HG02981 (cell line): ENCODE data around the gene NME8.

Experiments
- ATAC-seq: cut with Tn5 transposase; IDR thresholded peaks from one replicate; pipeline ENCODE4 v1.9.1; 2021; ENCODE audit warnings: mild to moderate bottlenecking, moderate library complexity; ENCODE audit not compliant: unreplicated experiment

Gene NME8

DNA sequence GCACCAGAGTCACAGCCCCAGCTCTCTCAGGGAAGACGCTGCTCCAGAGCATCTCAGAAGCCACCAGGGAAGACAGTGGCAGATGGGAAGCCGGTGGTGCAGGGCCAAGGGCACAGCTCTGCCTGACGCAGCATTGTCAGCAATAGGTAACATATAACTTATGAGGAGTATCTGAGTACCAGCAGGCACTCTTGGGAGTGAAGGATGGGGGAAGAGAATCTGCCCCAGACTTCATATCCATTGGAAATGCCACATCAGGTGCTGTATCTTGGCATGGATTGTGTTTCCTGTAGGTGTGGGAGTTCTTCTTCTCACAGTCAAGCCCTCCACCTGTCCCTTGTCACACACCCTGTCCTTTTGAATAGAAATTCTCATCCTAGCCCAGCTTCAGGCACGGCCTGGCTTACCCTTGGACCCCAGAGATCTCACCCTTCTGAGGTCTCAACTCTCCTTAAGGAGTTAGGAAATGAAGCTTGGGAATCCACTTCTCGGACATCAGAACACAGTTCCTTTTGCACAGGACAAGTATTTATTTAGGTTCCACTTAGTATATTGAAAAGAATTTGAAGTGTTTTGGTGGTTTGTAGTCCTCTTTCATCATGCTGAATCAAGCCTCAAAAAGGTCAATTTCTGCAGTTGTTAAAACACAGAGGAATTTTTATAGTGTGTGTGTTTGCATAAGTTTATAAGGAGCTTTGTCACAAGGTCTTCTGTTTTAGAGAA is 82.0 kb downstream of the NME8 start:
- ATAC-seq, result no peak

DNA sequence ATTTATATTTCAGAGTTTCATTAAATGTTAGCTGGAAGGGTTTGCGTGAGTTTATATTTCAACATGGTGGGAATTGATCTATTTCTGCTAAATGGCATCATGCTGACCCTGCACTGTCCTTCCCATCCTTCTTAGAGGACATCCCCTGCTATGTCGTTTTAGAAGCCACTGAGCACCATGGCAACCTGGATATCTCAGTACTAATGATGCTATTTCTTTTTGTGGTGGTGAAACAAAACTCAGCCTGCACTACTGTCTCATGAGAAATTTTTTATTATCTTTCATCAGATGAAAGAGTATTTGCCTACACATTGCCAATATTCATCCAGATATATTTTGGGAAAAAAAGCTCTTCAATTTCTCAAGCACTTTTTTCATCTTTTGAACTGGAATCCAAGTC is 84.1 kb downstream of the NME8 start:
- ATAC-seq, result no peak

DNA sequence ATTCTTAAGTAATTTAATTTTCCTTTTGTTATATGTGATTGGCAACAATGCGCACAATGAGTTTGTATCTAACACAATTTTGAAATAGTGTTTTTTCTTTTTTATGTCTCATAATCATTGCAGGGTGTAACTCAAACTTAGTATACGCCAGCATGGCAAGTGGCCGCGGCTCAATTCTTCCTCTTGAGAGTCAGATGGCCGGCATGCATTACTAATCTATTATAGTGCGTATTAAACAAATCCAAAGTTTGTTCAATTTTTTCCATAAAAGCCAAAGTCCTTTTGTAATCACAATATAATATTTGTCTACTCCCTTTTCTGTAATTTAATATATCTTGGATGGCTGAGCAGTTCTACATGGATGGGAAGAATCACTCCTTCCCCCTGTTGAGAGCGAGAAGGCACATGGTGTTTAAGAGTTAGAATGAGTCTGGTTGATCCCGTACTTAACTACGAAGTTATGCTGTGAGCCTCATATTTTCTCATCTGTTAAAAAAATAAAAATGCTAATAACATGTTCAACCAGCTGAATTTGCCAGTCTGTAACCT is 84.7 kb downstream of the NME8 start:
- ATAC-seq, result no peak

DNA sequence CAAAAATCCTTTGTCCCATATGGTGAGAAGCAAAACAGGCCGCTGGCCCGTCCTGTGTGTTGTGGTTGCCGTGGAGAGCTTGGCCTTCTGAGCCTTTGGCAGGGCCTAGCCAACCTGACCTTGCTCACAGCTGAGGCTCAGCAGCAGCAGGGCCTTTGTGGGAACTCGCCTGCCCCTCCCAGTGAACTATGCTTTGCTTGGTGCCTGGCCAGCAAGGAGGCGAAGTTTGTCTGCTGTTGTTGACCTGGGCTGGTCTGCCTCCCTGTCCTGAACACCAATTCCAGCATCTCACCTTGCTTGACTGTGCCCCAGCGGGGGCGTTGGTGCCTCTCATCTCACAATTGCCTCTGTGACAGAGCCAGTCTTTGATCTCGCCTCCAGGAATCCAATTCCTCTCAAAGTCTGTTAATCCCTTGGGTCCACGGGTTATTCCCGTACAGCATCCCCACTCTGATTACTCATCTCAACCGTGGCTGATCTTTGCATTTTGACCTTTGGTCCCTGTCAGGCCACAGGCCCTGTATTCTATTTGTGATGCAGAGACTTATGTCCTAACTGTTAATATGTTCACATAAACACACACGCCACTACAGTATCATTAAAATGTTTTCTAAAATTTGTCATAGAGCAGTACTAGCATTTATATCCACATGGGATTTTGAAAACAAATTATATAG is 94.7 kb downstream of the NME8 start:
- no peak for ATAC-seq

DNA sequence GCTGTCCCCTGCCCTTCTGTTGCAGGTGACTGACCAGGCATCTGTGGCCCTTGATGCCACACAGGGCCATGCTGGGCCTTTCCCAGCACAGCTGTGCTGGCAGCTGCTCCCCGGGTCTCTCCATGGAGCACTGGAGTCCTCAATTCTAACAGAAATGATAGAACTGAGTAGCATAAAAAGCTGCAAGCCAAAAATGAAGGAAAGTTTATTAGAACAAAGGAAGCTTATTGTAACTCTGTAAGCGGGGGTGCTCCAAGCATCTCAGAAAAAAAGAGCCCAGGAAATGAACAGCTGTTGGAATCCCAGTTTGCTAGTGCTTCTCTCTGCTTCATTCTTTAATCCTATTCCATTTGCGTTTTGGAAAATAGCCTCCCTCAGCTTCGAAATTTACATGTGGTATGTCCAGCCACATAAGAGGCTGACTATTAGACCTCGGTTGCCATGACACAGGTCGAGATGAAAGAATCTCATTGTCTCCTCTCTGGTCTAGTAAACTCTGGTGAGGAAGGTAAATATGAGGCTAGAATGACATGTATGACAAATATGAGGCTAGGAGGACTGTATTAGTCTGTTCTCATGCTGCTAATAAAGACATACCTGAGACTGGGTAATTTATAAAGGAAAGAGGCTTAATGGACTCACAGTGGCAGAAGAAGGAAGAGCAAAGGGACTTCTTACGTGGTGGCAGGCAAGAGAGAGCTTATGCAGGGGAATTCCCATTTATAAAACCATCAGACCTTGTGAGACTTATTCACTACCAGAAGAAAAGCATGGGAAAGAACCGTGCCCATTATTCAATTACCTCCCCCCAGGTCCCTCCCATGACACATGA is 95.7 kb downstream of the NME8 start:
- ATAC-seq, result peak; percentile 46

DNA sequence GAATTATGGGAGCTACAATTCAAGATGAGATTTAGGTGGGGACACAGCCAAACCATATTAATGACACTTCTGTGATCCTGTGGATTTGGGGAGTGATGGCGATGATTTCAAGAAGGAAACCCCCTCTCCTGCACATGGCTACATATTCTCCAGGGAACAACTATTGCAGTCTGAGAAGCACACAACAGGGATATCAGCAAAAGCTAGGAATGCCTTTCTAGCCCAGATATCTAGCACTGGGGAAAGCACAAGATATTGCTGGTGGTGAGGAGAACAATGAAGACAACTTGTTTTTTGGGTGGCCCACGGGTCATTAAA is 96.3 kb downstream of the NME8 start:
- ATAC-seq, result no peak

DNA sequence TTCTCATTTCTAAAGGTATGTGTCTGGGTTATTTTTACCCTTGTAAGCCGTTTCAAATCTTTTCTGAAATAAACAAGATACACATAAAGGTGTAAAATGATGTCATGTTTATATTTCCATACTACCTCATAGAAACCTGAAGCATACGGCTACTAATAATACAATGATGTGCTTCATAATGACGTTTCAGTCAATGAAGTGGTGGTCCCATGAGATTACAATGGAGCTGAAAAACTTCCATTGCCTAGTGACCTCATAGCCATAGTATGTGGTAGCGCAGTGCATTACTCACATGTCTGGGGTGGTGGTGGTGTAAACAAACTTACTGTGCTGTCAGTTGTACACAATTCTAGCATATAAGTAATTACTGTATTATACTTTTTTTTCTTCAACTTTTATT is 96.9 kb downstream of the NME8 start:
- no peak for ATAC-seq

DNA sequence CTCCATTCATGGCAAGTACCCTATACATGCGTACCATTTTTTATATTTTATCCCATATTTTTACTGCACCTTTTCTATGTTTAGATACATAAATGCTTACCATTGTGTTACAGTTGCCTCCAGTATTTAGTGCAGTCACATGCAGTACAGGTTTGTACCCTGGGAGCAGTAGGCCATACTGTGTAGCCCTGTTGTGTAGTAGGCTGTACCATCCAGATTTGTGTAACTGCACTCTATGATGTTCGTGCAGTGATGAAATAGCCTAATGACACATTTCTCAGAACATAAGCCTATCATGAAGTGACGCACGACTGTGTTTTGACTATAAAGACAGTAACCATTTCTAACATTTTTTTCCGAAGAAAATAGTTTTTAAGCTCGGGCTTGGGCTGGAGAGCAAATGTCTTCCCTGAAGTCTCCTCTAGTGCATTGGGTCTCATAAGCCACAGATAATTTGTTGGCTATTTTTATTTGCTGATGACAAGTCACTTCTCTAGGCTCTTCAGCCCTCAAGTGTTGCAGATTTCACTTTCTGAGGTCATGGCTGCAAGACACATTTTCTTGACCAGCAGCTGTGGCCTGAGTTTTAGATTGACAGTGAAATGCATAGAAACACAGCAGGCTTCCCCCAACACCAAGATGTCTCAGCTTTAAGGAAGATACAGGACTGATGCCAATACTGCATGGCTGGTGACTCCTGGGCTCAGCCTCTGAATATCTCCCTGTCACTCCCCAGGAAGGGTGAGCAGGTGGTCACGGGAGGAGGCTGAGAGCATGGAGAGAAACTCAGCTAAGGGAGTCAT is 98.9 kb downstream of the NME8 start:
- no peak for ATAC-seq

DNA sequence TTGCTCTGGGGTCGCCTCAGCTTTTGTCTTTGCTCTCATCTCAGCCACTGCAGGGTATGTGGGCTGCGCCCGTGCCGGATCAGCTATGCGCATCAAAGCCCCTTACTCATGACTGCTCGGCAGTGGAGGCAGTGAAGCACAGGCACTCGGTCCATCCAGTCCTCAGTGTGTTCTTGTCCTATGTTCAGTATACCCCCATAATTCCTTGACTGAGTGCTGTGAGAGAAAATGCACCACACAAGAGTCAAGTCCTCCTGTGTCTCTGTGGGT is 99.5 kb downstream of the NME8 start:
- ATAC-seq, result no peak
